ENCODE measurements around the gene ZNF444.

- no peak for TF ChIP-seq CTCF (conservative IDR thresholded peaks at IDR 0.05; ENCODE audit: low read depth, low read length)
- TF ChIP-seq POLR2A (IDR thresholded peaks at IDR 0.05; ENCODE audit: low read depth, low read length) = no peak
- TF ChIP-seq CHD1 (IDR thresholded peaks at IDR 0.05; ENCODE audit: low read depth, low read length) = no peak
- TF ChIP-seq RFX5 (IDR thresholded peaks at IDR 0.05; ENCODE audit: low read depth, low read length) = no peak
- TF ChIP-seq MXI1 (IDR thresholded peaks at IDR 0.05; ENCODE audit: borderline replicate concordance, low read depth, low read length) = no peak
- no peak for TF ChIP-seq USF2 (IDR thresholded peaks at IDR 0.05; ENCODE audit: low read depth, low read length)
- no peak for TF ChIP-seq SMC3 (IDR thresholded peaks at IDR 0.05; ENCODE audit: low read depth, low read length)
- no peak for TF ChIP-seq MAZ (IDR thresholded peaks at IDR 0.05; ENCODE audit: borderline replicate concordance, low read depth, low read length)
These were observed 44.4 kb upstream of the ZNF444 start for GRCh38 chr19:56096665-56097064.
